ENCODE data around the gene PROM2.

DNA sequence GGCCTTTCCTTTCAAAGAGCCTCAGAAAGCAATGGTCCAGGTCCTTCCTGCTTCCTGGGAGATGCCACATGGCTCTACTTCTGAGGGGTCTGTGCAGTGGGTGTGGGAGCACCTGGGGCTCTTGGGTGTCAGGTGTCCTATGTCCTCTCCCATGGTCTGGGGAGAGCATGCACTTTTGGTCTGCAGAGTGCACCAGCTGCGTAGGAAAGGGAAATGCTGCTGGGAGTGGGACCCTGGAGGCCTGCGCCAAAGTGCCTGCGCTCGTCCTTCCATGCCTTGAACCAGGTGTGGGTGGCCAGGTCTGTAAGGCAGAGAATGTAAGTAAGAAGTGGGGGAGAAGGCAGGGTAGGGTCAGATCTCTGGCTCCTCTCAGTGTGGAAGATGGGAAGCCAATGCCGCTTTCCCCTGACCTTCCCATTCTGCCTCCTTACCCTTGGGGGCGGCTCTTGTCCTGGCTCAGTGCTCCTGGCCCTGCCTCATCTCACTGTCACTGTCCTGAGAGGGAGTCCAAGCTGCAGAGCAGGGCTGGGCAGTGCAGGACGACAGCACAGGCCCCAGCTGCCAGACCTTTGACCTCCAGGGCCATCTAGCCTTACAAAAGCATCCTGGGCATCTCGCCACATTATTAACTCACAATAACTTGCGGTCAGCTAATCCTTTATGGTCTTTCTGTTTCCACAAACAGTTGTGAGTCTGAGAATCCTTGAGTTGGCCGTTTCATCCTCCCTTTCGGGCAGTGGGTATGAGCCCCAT lies 6.6 kb upstream of the PROM2 start:
- TF ChIP-seq, protein P1, sequence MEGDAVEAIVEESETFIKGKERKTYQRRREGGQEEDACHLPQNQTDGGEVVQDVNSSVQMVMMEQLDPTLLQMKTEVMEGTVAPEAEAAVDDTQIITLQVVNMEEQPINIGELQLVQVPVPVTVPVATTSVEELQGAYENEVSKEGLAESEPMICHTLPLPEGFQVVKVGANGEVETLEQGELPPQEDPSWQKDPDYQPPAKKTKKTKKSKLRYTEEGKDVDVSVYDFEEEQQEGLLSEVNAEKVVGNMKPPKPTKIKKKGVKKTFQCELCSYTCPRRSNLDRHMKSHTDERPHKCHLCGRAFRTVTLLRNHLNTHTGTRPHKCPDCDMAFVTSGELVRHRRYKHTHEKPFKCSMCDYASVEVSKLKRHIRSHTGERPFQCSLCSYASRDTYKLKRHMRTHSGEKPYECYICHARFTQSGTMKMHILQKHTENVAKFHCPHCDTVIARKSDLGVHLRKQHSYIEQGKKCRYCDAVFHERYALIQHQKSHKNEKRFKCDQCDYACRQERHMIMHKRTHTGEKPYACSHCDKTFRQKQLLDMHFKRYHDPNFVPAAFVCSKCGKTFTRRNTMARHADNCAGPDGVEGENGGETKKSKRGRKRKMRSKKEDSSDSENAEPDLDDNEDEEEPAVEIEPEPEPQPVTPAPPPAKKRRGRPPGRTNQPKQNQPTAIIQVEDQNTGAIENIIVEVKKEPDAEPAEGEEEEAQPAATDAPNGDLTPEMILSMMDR (IDR thresholded peaks at IDR 0.05): no peak
- no peak for TF ChIP-seq POLR2A (IDR thresholded peaks at IDR 0.05)
